Cardiac ventricle fibroblast (primary cell): Measurements from ENCODE around the gene KLHL29. TPM values are rescaled to one million over a fixed set of nuclear protein-coding genes. Genes with fewer than 3 reads are reported as not detected.

Experiments used
- total RNA-seq: library from RNA; depleted of rRNA; stranded (reverse); fragments of >200 nt; gene quantifications from 2 replicates; pipeline ENCODE4 v1.2.3, GENCODE V29; 2015

KLHL29 gene
- 3.5 and 4.7 TPM in 2 replicates for total RNA-seq

GRCh38 chr2:23384551-23385343 is at the start of gene KLHL29:
TSS of gene KLHL29 (plus strand) at chr2:23385179. CDS start at chr2:23562197, 177,018 bp downstream.

